GM06990 (cell line): Measurements from ENCODE around the gene GSK3B.

Experiments used
- DNase-seq: peaks from one replicate; pipeline ENCODE4 v3.0.0-alpha.2; 2011; ENCODE audit not compliant: insufficient read length; ENCODE audit errors: extremely low read depth
- H3K27me3 ChIP-seq: replicated peaks from 2 replicates; pipeline ENCODE4 v1.6.0; 2011; ENCODE audit warnings: low read length; ENCODE audit not compliant: control insufficient read depth, insufficient read depth
- H3K36me3 ChIP-seq: 2 replicates; pipeline ENCODE4 v1.5.1; 2011; ENCODE audit warnings: low read length; ENCODE audit not compliant: control insufficient read depth, insufficient read depth
- H3K4me3 ChIP-seq: replicated peaks from 2 replicates; pipeline ENCODE4 v1.5.1; 2011; ENCODE audit warnings: low read depth, mild to moderate bottlenecking, control low read depth, low read length
- CTCF ChIP-seq: IDR thresholded peaks from 2 replicates; pipeline ENCODE4 v1.5.1; 2011; ENCODE audit warnings: low read length, control low read depth, mild to moderate bottlenecking, inconsistent platforms; ENCODE audit not compliant: insufficient read depth, poor library complexity, severe bottlenecking

Gene GSK3B

GRCh38 chr3:119873646-119874045 is 220.6 kb downstream of the GSK3B start:
- H3K27me3 ChIP-seq = no peaks in the 10 kb centered on the region
- no peak overlapping the region for H3K4me3 ChIP-seq
- DNase-seq = no peak
- no peak for TF ChIP-seq CTCF
- H3K36me3 ChIP-seq = no peaks in the 10 kb centered on the region; the same call in 1 of the 2 replicates

GRCh38 chr3:119872773-119873172 is 221.5 kb downstream of the GSK3B start:
- TF ChIP-seq CTCF = no peak
- Histone ChIP-seq H3K27me3 (no peaks in the 10 kb centered on the region), H3K36me3 (no peaks in the 10 kb centered on the region; the same call in 1 of the 2 replicates), H3K4me3 (no peak overlapping the region)
- DNase-seq = no peak

- no peak for DNase-seq
- Histone ChIP-seq H3K36me3 (no peaks in the 10 kb centered on the region; the same call in 1 of the 2 replicates), H3K27me3 (no peaks in the 10 kb centered on the region), H3K4me3 (no peak overlapping the region)
- no peak for TF ChIP-seq CTCF
Observed at GRCh38 chr3:119871571-119871970, 222.7 kb downstream of the GSK3B start.

GRCh38 chr3:119870512-119870911 is 223.7 kb downstream of the GSK3B start:
- H3K27me3 ChIP-seq = no peaks in the 10 kb centered on the region
- no peak for TF ChIP-seq CTCF
- no peak for DNase-seq
- H3K36me3 ChIP-seq = no peaks in the 10 kb centered on the region; the same call in 1 of the 2 replicates
- H3K4me3 ChIP-seq = no peak overlapping the region

GRCh38 chr3:119864476-119864875 is 229.8 kb downstream of the GSK3B start:
- no peak for DNase-seq
- H3K4me3 ChIP-seq = no peak overlapping the region
- TF ChIP-seq CTCF = no peak
- no peaks in the 10 kb centered on the region for H3K27me3 ChIP-seq
- peaks cover 3% of the 10 kb centered on the region for H3K36me3 ChIP-seq

- no peaks in the 10 kb centered on the region for H3K27me3 ChIP-seq
- TF ChIP-seq CTCF = no peak
- peaks cover 3% of the 10 kb centered on the region for H3K36me3 ChIP-seq
- no peak overlapping the region for H3K4me3 ChIP-seq
- DNase-seq = no peak
Observed at GRCh38 chr3:119862616-119863015, 231.6 kb downstream of the GSK3B start.
